Common myeloid progenitor, CD34-positive (primary cell): Measurements from ENCODE around the gene BCL11A.

Source experiments
- CTCF ChIA-PET: fragments of 350-600 bp; sonication (Branson Sonifier 250); formaldehyde crosslinking; loops from one replicate; lab custom pipeline; 2021; ENCODE audit warnings: antibody characterized with exemption; lab: Charles Lee
- POLR2A ChIA-PET: fragments of 350-600 bp; sonication (Branson Sonifier 250); formaldehyde crosslinking; loops from one replicate; lab custom pipeline; 2021; ENCODE audit warnings: antibody characterized with exemption; lab: Charles Lee
- DNase-seq, 3 donors: peaks; one replicate each; pipeline versions ENCODE4 v3.0.0 to v3.0.0-alpha.2; 2013
- H3K27ac ChIP-seq, 2 experiments: 1 replicate in 1 of 2; 2 replicates in 1 of 2; pipeline ENCODE4 v1.7.0; 2013; ENCODE audit warnings: inconsistent platforms in 2 of 2, low read length in 2 of 2, mild to moderate bottlenecking in 2 of 2, low read depth in 1 of 2, moderate library complexity in 1 of 2; ENCODE audit not compliant: severe bottlenecking in 2 of 2, insufficient read depth in 1 of 2, poor library complexity in 1 of 2
- H3K27me3 ChIP-seq, 5 experiments: replicated peaks in 2 of 5; 1 replicate in 3 of 5; 2 replicates in 2 of 5; pipeline versions ENCODE4 v1.6.1 to v1.7.0; 2013; ENCODE audit warnings: low read length in 4 of 5, mild to moderate bottlenecking in 2 of 5, moderate library complexity in 2 of 5, inconsistent platforms in 1 of 5; ENCODE audit not compliant: insufficient read depth in 5 of 5, control insufficient read depth in 4 of 5
- H3K36me3 ChIP-seq, 4 experiments: 1 replicate in 2 of 4; 2 replicates in 2 of 4; pipeline versions ENCODE4 v1.6.1 to v1.7.0; 2013; ENCODE audit warnings: low read length in 3 of 4, control low read depth in 1 of 4, mild to moderate bottlenecking in 1 of 4; ENCODE audit not compliant: control insufficient read depth in 4 of 4, insufficient read depth in 4 of 4
- H3K4me1 ChIP-seq, 4 experiments: 1 replicate in 3 of 4; 2 replicates in 1 of 4; pipeline versions ENCODE4 v1.6.1 to v1.7.1; 2013; ENCODE audit warnings: low read length in 3 of 4, mild to moderate bottlenecking in 3 of 4, control low read depth in 1 of 4, inconsistent platforms in 1 of 4, moderate library complexity in 1 of 4; ENCODE audit not compliant: control insufficient read depth in 4 of 4, insufficient read depth in 4 of 4; ENCODE audit errors: control extremely low read depth in 1 of 4
- H3K4me3 ChIP-seq, 7 experiments: 1 replicate in 4 of 7; 2 replicates in 3 of 7; pipeline versions ENCODE4 v1.5.1 to v1.7.0; 2013; ENCODE audit warnings: mild to moderate bottlenecking in 7 of 7, low read length in 6 of 7, moderate library complexity in 6 of 7, inconsistent platforms in 2 of 7, low read depth in 2 of 7, control low read depth in 1 of 7; ENCODE audit not compliant: insufficient read depth in 4 of 7, control insufficient read depth in 1 of 7; ENCODE audit errors: extremely low read depth in 1 of 7
- H3K9me3 ChIP-seq, 5 experiments: 1 replicate in 4 of 5; 2 replicates in 1 of 5; pipeline versions ENCODE4 v1.6.1 to v1.7.1; 2013; ENCODE audit warnings: low read length in 4 of 5, mild to moderate bottlenecking in 2 of 5, inconsistent platforms in 1 of 5, low read depth in 1 of 5, moderate library complexity in 1 of 5; ENCODE audit not compliant: control insufficient read depth in 4 of 5, insufficient read depth in 2 of 5; ENCODE audit errors: control extremely low read depth in 1 of 5
- WGBS: methylation state at CpG from one replicate; pipeline ENCODE4 v1.1.5; 2013; ENCODE audit not compliant: insufficient coverage; 5-methylcytosine and 5-hydroxymethylcytosine counted together

BCL11A gene

GRCh38 chr2:60534052-60534685 is 19.3 kb downstream of the BCL11A start:
- Histone ChIP-seq H3K36me3 (peaks cover 6 to 42% (median 19%) of the 10 kb centered on the region in 4 experiments), H3K27ac (no peak overlapping the region), H3K27me3 (no peaks in the 10 kb centered on the region), H3K4me1 (peaks cover 31 to 74% (median 66%) of the 10 kb centered on the region in 4 experiments), H3K9me3 (no peaks in the 10 kb centered on the region), H3K4me3 (no peak overlapping the region)
- POLR2A ChIA-PET = no interaction called here
- CTCF ChIA-PET = interaction anchor here (1.3 to 5.0 kb wide), 3 partner anchors 12 to 22 kb away, joined by 4 to 21 read pairs (median 8); no protein-coding TSS in a partner anchor
- peak in 2 of 3 donors; percentile 34 to 35 for DNase-seq
- WGBS = 53% methylated on average over 5 of the region's 8 CpGs

GRCh38 chr2:60533101-60534051 is 20.1 kb downstream of the BCL11A start:
- ChIA-PET CTCF (interaction anchor here (1.3 to 5.0 kb wide), 4 partner anchors 9 to 22 kb away, joined by 4 to 21 read pairs (median 6); no protein-coding TSS in a partner anchor), POLR2A (no interaction called here)
- Histone ChIP-seq H3K27me3 (no peaks in the 10 kb centered on the region), H3K27ac (peak overlapping the region in 1 of 2 experiments; percentile 9), H3K4me3 (no peak overlapping the region), H3K36me3 (peaks cover 2 to 45% (median 19%) of the 10 kb centered on the region in 4 experiments), H3K4me1 (peaks cover 31 to 82% (median 71%) of the 10 kb centered on the region in 4 experiments), H3K9me3 (no peaks in the 10 kb centered on the region)
- WGBS = 85% methylated on average over 3 of the region's 13 CpGs
- no peak for DNase-seq

GRCh38 chr2:60532421-60532820 is 21.0 kb downstream of the BCL11A start:
- Histone ChIP-seq H3K27me3 (no peaks in the 10 kb centered on the region), H3K27ac (peak overlapping the region in 1 of 2 experiments; percentile 39), H3K36me3 (peaks cover 2 to 45% (median 24%) of the 10 kb centered on the region in 4 experiments), H3K9me3 (no peaks in the 10 kb centered on the region), H3K4me3 (no peak overlapping the region), H3K4me1 (peaks cover 31 to 90% (median 75%) of the 10 kb centered on the region in 4 experiments)
- CTCF ChIA-PET = interaction anchor here (1.4 to 5.0 kb wide), 2 partner anchors 10 to 13 kb away, joined by 5 to 21 read pairs; no protein-coding TSS in a partner anchor
- no peak for DNase-seq
- POLR2A ChIA-PET = no interaction called here
- no CpG with 5 or more reads among the region's 3 CpGs for WGBS

- ChIA-PET CTCF (interaction anchor here (0.8 kb wide), 1 partner anchor 14 kb away, joined by 4 read pairs; no protein-coding TSS in a partner anchor), POLR2A (no interaction called here)
- peaks cover 2 to 49% (median 26%) of the 10 kb centered on the region in 4 experiments for H3K36me3 ChIP-seq
- H3K4me1 ChIP-seq = peaks cover 31 to 95% (median 81%) of the 10 kb centered on the region in 4 experiments
- H3K27ac ChIP-seq = peak overlapping the region in 1 of 2 experiments; percentile 39
- no peaks in the 10 kb centered on the region for H3K27me3 ChIP-seq
- no peak for DNase-seq
- peak overlapping the region in 3 of 7 experiments; percentile 5 to 69 (median 28) for H3K4me3 ChIP-seq
- WGBS = 85% methylated on average over 11 of the region's 12 CpGs
- no peaks in the 10 kb centered on the region for H3K9me3 ChIP-seq
Observed at GRCh38 chr2:60531701-60532133, 21.7 kb downstream of the BCL11A start.

GRCh38 chr2:60530660-60531281 is 22.7 kb downstream of the BCL11A start:
- peak overlapping the region in 1 of 2 experiments; percentile 56 for H3K27ac ChIP-seq

More at GRCh38 chr2:60530660-60531281, 22.7 kb downstream of the BCL11A start:
- DNase-seq = peak; percentile 69 to 84 (median 84)
- Histone ChIP-seq H3K9me3 (no peaks in the 10 kb centered on the region), H3K4me1 (peaks cover 30 to 96% (median 78%) of the 10 kb centered on the region in 4 experiments), H3K36me3 (peaks cover 2 to 43% (median 22%) of the 10 kb centered on the region in 4 experiments), H3K27me3 (no peaks in the 10 kb centered on the region), H3K4me3 (peak overlapping the region in 5 of 7 experiments; percentile 15 to 69 (median 33))
- ChIA-PET CTCF (interaction anchor here (0.6 to 5.0 kb wide), 6 partner anchors 14 to 91 kb away, joined by 3 to 35 read pairs (median 4); no protein-coding TSS in a partner anchor), POLR2A (interaction anchor here (0.7 to 1.1 kb wide), 3 partner anchors 10 to 934 kb away, joined by 3 to 4 read pairs (median 3); no protein-coding TSS in a partner anchor)
- WGBS = 15% methylated on average over 9 of the region's 12 CpGs
